AG04450 (cell line): ENCODE results near the gene SLC1A1. TPM values are rescaled to one million over a fixed set of nuclear protein-coding genes. Genes with fewer than 3 reads are reported as not detected.

Source experiments
- CTCF ChIA-PET: fragments of 300-600, 350-600 bp; formaldehyde crosslinking; extraction: SDS; loops from one replicate; lab custom pipeline; 2022; ENCODE audit warnings: antibody characterized with exemption, inconsistent platforms; lab: Charles Lee
- POLR2A ChIA-PET: fragments of 350-600 bp; formaldehyde crosslinking; extraction: SDS; loops from one replicate; lab custom pipeline; 2021; ENCODE audit warnings: antibody characterized with exemption, inconsistent platforms; lab: Yijun Ruan, JAX
- DNase-seq: peaks from one replicate; pipeline ENCODE4 v3.0.0-alpha.2; 2011; ENCODE audit warnings: low read depth, low spot score
- H3K27ac ChIP-seq: one replicate; pipeline ENCODE4 v1.5.1; 2012; ENCODE audit warnings: low read depth, low read length, control low read depth
- H3K27me3 ChIP-seq: one replicate; pipeline ENCODE4 v1.6.0; 2012; ENCODE audit warnings: low read length; ENCODE audit not compliant: control insufficient read depth, insufficient read depth
- H3K4me3 ChIP-seq: 2 replicates; pipeline ENCODE4 v1.5.1; 2011; ENCODE audit warnings: mild to moderate bottlenecking, low read depth, low read length, control low read depth
- H3K9me3 ChIP-seq: 2 replicates; pipeline ENCODE4 v1.5.1; 2012; ENCODE audit warnings: low read length; ENCODE audit not compliant: control insufficient read depth, insufficient read depth
- polyA plus RNA-seq: library from polyadenylated mRNA; depleted of rRNA; stranded (reverse); fragments of >200 nt; gene quantifications from 2 replicates; pipeline ENCODE4 v1.2.3, GENCODE V29; 2011
- TF ChIP-seq, protein P1 (sequence below): IDR thresholded peaks from 2 replicates; pipeline ENCODE4 v1.5.1; 2011; ENCODE audit warnings: low read depth, low read length, control low read depth, inconsistent platforms

SLC1A1 gene
- polyA plus RNA-seq, 1 experiment, result 0.55 TPM

GRCh38 chr9:4588721-4589120 lies 98.5 kb downstream of the SLC1A1 start:
- POLR2A ChIA-PET, result no interaction called here
- Histone ChIP-seq H3K27ac (no peak overlapping the region), H3K27me3 (no peaks in the 10 kb centered on the region), H3K4me3 (no peak overlapping the region), H3K9me3 (no peaks in the 10 kb centered on the region)
- no peak for DNase-seq
- TF ChIP-seq, protein P1, sequence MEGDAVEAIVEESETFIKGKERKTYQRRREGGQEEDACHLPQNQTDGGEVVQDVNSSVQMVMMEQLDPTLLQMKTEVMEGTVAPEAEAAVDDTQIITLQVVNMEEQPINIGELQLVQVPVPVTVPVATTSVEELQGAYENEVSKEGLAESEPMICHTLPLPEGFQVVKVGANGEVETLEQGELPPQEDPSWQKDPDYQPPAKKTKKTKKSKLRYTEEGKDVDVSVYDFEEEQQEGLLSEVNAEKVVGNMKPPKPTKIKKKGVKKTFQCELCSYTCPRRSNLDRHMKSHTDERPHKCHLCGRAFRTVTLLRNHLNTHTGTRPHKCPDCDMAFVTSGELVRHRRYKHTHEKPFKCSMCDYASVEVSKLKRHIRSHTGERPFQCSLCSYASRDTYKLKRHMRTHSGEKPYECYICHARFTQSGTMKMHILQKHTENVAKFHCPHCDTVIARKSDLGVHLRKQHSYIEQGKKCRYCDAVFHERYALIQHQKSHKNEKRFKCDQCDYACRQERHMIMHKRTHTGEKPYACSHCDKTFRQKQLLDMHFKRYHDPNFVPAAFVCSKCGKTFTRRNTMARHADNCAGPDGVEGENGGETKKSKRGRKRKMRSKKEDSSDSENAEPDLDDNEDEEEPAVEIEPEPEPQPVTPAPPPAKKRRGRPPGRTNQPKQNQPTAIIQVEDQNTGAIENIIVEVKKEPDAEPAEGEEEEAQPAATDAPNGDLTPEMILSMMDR, result no peak
- CTCF ChIA-PET, result no interaction called here

DNA sequence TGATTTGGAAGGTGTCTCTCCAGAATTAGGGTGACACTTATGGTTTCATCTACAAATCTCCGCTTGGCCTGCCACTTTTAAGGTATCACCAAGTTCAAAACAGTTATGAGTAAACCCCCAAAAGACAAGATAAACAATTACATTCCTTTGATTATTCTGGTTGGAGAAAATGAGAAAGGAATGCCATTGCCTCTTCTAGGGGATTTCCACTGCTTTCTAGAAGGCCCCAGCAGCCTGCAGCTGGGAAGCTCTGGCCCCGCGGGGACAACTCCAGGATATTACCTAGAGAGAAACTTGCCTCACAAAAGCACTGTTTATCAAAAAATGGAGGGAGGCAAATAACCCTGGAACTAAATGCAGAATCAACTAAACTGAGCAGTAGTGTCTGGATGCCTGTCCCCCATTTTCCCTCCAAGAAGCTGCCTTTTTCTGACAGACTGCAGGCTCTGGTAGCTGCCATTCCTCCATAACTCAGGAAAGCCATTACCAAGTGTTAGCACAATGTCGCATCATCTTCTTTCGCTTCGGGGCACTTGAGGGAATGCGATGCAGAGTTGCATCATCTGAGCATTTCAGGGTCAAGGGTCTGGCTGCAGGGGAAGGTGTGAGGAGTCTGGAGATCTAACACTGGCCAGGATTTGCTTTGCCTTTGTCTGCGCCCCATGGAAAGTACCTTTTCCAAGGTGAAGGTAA lies 100.3 kb downstream of the SLC1A1 start:
- Histone ChIP-seq H3K27me3 (no peaks in the 10 kb centered on the region), H3K27ac (no peak overlapping the region), H3K9me3 (no peaks in the 10 kb centered on the region), H3K4me3 (peak overlapping the region; percentile 10; the same call in 1 of the 2 replicates)
- ChIA-PET POLR2A (no interaction called here), CTCF (no interaction called here)
- DNase-seq, result peak; percentile 13
- TF ChIP-seq, protein P1, result no peak

GRCh38 chr9:4591123-4591500 lies 100.8 kb downstream of the SLC1A1 start:
- ChIA-PET POLR2A (no interaction called here), CTCF (interaction anchor here (3.3 kb wide), 1 partner anchor 13 kb away, joined by 11 read pairs; no protein-coding TSS in a partner anchor)
- Histone ChIP-seq H3K9me3 (no peaks in the 10 kb centered on the region), H3K4me3 (no peak overlapping the region), H3K27me3 (peaks cover 2% of the 10 kb centered on the region), H3K27ac (no peak overlapping the region)
- TF ChIP-seq, protein P1, result no peak
- no peak for DNase-seq

GRCh38 chr9:4592295-4592694 lies 102.0 kb downstream of the SLC1A1 start:
- CTCF ChIA-PET, result interaction anchor here (3.3 kb wide), 1 partner anchor 12 kb away, joined by 11 read pairs; no protein-coding TSS in a partner anchor
- H3K4me3 ChIP-seq, result no peak overlapping the region
- TF ChIP-seq, protein P1, result no peak
- no peaks in the 10 kb centered on the region for H3K9me3 ChIP-seq
- DNase-seq, result no peak
- H3K27ac ChIP-seq, result no peak overlapping the region
- POLR2A ChIA-PET, result no interaction called here
- H3K27me3 ChIP-seq, result peaks cover 2% of the 10 kb centered on the region

GRCh38 chr9:4592886-4593285 lies 102.6 kb downstream of the SLC1A1 start:
- TF ChIP-seq, protein P1, result no peak
- DNase-seq, result no peak
- CTCF ChIA-PET, result interaction anchor here (3.3 kb wide), 1 partner anchor 11 kb away, joined by 11 read pairs; no protein-coding TSS in a partner anchor
- H3K27ac ChIP-seq, result no peak overlapping the region
- POLR2A ChIA-PET, result no interaction called here
- H3K4me3 ChIP-seq, result no peak overlapping the region
- H3K9me3 ChIP-seq, result no peaks in the 10 kb centered on the region
- H3K27me3 ChIP-seq, result peaks cover 2% of the 10 kb centered on the region
